Right cardiac atrium (tissue), 5 donors: Measurements from ENCODE around the gene MACF1. TPM values are rescaled to one million over a fixed set of nuclear protein-coding genes. Genes with fewer than 3 reads are reported as not detected.

Experiments used
- ATAC-seq, 2 donors: fragments of 200-7000 bp; cut with Tn5 transposase; one replicate each; pipeline versions ENCODE4 v1.8.0 to v1.9.1; 2020; ENCODE audit warnings: moderate library complexity in 2 of 2, mild to moderate bottlenecking in 1 of 2
- DNase-seq, 3 donors: peaks; one replicate each; pipeline ENCODE4 v3.0.0-alpha.2; 2020
- H3K27ac ChIP-seq: one replicate; pipeline ENCODE4 v1.5.1; 2013; ENCODE audit warnings: mild to moderate bottlenecking, low read length, control low read depth, moderate library complexity
- H3K27me3 ChIP-seq: one replicate; pipeline ENCODE4 v1.6.1; 2013; ENCODE audit not compliant: control insufficient read depth, insufficient read depth
- H3K4me1 ChIP-seq: one replicate; pipeline ENCODE4 v1.6.1; 2013; ENCODE audit warnings: low read length; ENCODE audit not compliant: control insufficient read depth, insufficient read depth
- H3K4me3 ChIP-seq: one replicate; pipeline ENCODE4 v1.5.1; 2013; ENCODE audit warnings: low read length, control low read depth
- H3K9me3 ChIP-seq: one replicate; pipeline ENCODE4 v1.6.1; 2013; ENCODE audit warnings: low read length; ENCODE audit not compliant: control insufficient read depth
- WGBS: extraction: QIAGEN DNeasy Blood & Tissue Kit; methylation state at CpG from one replicate; pipeline ENCODE4 v1.1.7; 2013; 5-methylcytosine and 5-hydroxymethylcytosine counted together
- intact Hi-C, 4 donors: fragments of 100-400 bp; cut with DNase I; formaldehyde crosslinking; loops; one replicate each; pipeline versions ENCODE4 v1.11.0 to v1.14.0; 2022 to 2023
- polyA plus RNA-seq: library from polyadenylated mRNA; stranded (reverse); fragments of 200-250 nt; gene quantifications from one replicate; pipeline ENCODE4 v1.2.3, GENCODE V29; 2013
- total RNA-seq, 4 donors: library from RNA; stranded (reverse); fragmentation: NEBNext Ultra II Directional; extraction: Animal tissue kit (Norgen Biotek cat#: 25700); gene quantifications; one replicate each; pipeline ENCODE4 v1.2.1, GENCODE V29; 2021
- donor health status: healthy with polysubstance abuse.
- donor health status: DM: no; HTN: yes; CAD: no.
- donor health status: DM: no; HTN: no; CAD: no.
- donor health status: DM: no; HTN: yes; CAD: no; lungs with severe emphysema.
- donor health status: DM: yes; HTN: yes; CAD: no.

Gene MACF1
- total and polyA plus RNA-seq, 5 donors: 145 to 359 (median 316) TPM

DNA sequence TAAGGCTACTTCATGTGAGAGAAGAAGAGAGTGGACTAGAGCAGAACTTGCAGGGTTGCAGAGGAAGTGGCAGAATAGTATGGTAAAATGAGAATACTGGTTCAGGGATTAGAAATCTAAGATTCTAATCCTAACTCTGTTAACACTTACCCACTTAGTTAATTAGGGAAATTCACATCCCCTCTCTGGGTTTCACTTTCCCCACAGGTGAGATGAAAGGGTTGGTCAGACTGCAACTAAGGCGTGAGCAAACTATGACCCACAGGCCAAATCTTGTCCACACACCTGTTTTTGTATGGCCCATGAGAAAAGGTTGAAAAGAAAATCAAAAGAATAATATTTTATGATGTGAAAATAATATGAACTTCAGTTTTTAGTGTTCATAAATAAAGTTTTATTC is 117.5 kb downstream of the MACF1 start:
- no peaks in the 10 kb centered on the region for H3K9me3 ChIP-seq
- 100% methylated on average over 1 of the region's 1 CpG for WGBS
- intact Hi-C loops: no loop called here
- ATAC-seq: no peak
- H3K4me1 ChIP-seq: peaks cover 1% of the 10 kb centered on the region
- H3K4me3 ChIP-seq: no peak overlapping the region
- DNase-seq: no peak
- H3K27me3 ChIP-seq: no peaks in the 10 kb centered on the region
- H3K27ac ChIP-seq: no peak overlapping the region

GRCh38 chr1:39322431-39322830 is 117.9 kb downstream of the MACF1 start:
- Histone ChIP-seq H3K27me3 (no peaks in the 10 kb centered on the region), H3K4me1 (peaks cover 1% of the 10 kb centered on the region), H3K9me3 (no peaks in the 10 kb centered on the region), H3K27ac (no peak overlapping the region), H3K4me3 (no peak overlapping the region)
- ATAC-seq (no peak), DNase-seq (no peak)
- intact Hi-C loops: no loop called here
- 73% methylated on average over 6 of the region's 6 CpGs for WGBS

DNA sequence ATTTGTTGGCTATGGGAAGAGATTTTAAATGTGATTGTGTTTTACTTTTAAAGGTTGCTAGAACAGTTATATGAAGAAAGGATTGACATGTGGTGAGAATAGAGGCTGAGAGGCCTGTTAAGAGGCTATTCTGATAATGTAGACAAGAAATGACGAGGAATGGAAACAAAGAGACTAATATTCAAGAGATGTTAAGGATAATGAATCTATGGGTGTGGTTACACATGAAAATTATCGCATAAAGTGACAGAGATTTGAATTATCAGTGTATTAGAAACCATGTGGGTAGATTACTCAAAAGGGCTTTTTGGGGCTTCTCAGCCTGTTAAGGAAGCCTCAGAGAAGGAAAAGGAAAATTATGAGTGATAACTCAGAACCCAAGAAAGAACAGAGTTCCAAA is 120.4 kb downstream of the MACF1 start:
- peaks cover 1% of the 10 kb centered on the region for H3K4me1 ChIP-seq
- no peak overlapping the region for H3K4me3 ChIP-seq
- H3K9me3 ChIP-seq: no peaks in the 10 kb centered on the region
- 91% methylated on average over 2 of the region's 2 CpGs for WGBS
- no peak for ATAC-seq
- intact Hi-C loops: no loop called here
- DNase-seq: no peak
- H3K27ac ChIP-seq: no peak overlapping the region
- H3K27me3 ChIP-seq: no peaks in the 10 kb centered on the region

- WGBS: 91% methylated on average over 1 of the region's 1 CpG
- Histone ChIP-seq H3K27ac (no peak overlapping the region), H3K4me1 (peaks cover 1% of the 10 kb centered on the region), H3K4me3 (no peak overlapping the region), H3K9me3 (no peaks in the 10 kb centered on the region), H3K27me3 (no peaks in the 10 kb centered on the region)
- ATAC-seq (no peak), DNase-seq (no peak)
- intact Hi-C loops: no loop called here
These were observed 122.3 kb downstream of the MACF1 start for GRCh38 chr1:39326836-39327235.

DNA sequence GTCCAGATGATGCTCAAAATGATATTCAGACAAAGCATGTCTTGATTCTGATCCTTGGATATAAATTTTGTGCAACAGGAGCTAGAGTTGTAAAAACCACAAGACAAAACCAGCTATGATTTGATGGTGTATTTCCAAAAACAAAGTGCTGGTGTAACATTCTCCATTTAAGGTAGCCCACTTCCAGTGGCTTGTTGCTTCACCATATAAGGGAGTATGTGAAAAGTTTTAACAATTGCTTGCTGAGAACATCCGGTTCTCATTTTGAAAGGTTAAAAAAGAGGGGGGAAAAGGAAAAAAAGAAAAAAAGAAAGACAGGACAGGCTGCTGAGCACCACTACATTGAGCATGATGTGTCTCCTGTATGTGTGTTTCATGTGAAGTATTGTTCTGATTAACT is 123.6 kb downstream of the MACF1 start:
- no peaks in the 10 kb centered on the region for H3K9me3 ChIP-seq
- WGBS: 68% methylated on average over 1 of the region's 1 CpG
- H3K4me3 ChIP-seq: no peak overlapping the region
- ATAC-seq: no peak
- intact Hi-C loops: no loop called here
- no peaks in the 10 kb centered on the region for H3K4me1 ChIP-seq
- no peak for DNase-seq
- no peak overlapping the region for H3K27ac ChIP-seq
- H3K27me3 ChIP-seq: no peaks in the 10 kb centered on the region

- Histone ChIP-seq H3K27ac (no peak overlapping the region), H3K9me3 (no peaks in the 10 kb centered on the region), H3K4me1 (no peaks in the 10 kb centered on the region), H3K4me3 (no peak overlapping the region), H3K27me3 (no peaks in the 10 kb centered on the region)
- intact Hi-C loops: no loop called here
- no peak for ATAC-seq
- no peak for DNase-seq
- 74% methylated on average over 4 of the region's 4 CpGs for WGBS
These were observed 124.2 kb downstream of the MACF1 start for GRCh38 chr1:39328586-39329121.

DNA sequence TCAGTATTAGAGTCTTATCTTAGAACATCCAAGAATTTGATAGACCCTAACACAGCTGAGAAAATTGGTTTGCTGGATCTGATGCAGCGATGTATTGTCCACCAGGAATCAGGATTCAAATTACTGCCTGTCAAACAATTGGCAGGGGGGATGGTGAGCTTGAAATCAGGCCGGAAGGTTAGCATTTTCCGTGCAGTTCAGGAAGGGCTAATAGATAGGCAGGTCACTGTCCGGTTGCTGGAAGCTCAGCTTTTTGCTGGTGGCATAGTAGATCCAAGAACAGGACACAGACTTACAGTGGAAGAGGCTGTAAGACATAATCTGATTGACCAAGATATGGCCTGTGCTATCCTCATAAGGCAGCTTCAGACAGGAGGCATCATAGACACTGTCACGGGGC is 127.2 kb downstream of the MACF1 start:
- intact Hi-C loops: loop anchor here in 1 of 4 donors (10.0 kb wide), 1 partner anchor 123 kb away; no protein-coding TSS in a partner anchor
- no peak overlapping the region for H3K4me3 ChIP-seq
- H3K27me3 ChIP-seq: no peaks in the 10 kb centered on the region
- no peaks in the 10 kb centered on the region for H3K9me3 ChIP-seq
- ATAC-seq (no peak), DNase-seq (no peak)
- WGBS: 70% methylated on average over 5 of the region's 5 CpGs
- no peaks in the 10 kb centered on the region for H3K4me1 ChIP-seq
- H3K27ac ChIP-seq: no peak overlapping the region

GRCh38 chr1:39332291-39332690 is 127.8 kb downstream of the MACF1 start:
- H3K9me3 ChIP-seq: no peaks in the 10 kb centered on the region
- no peaks in the 10 kb centered on the region for H3K4me1 ChIP-seq
- H3K27me3 ChIP-seq: no peaks in the 10 kb centered on the region
- WGBS: 72% methylated on average over 2 of the region's 2 CpGs
- intact Hi-C loops: loop anchor here in 1 of 4 donors (10.0 kb wide), 1 partner anchor 123 kb away; no protein-coding TSS in a partner anchor
- no peak overlapping the region for H3K27ac ChIP-seq
- no peak overlapping the region for H3K4me3 ChIP-seq
- ATAC-seq (no peak), DNase-seq (no peak)

DNA sequence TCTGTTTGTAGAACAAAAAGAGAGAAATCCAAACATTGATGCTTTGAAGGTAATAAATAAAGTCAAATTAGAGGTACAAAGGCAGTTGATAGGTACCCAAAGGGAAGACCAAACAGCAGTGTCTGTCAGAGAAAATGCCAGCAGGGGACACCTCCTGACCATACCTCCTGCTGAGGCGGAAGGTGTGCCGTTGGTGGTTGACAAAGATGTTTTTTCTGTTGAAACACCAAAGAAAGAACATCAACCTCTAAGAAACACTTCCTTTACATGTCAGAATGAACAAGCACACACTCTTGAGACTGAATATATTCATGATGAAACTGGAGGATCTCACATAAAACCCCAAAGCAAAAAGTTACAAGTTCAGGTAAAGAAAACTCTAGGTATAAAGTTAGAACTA is 128.3 kb downstream of the MACF1 start:
- ATAC-seq (no peak), DNase-seq (no peak)
- intact Hi-C loops: loop anchor here in 1 of 4 donors (10.0 kb wide), 1 partner anchor 122 kb away; no protein-coding TSS in a partner anchor
- no peak overlapping the region for H3K4me3 ChIP-seq
- H3K27ac ChIP-seq: no peak overlapping the region
- 88% methylated on average over 2 of the region's 2 CpGs for WGBS
- H3K9me3 ChIP-seq: no peaks in the 10 kb centered on the region
- H3K27me3 ChIP-seq: no peaks in the 10 kb centered on the region
- H3K4me1 ChIP-seq: no peaks in the 10 kb centered on the region

DNA sequence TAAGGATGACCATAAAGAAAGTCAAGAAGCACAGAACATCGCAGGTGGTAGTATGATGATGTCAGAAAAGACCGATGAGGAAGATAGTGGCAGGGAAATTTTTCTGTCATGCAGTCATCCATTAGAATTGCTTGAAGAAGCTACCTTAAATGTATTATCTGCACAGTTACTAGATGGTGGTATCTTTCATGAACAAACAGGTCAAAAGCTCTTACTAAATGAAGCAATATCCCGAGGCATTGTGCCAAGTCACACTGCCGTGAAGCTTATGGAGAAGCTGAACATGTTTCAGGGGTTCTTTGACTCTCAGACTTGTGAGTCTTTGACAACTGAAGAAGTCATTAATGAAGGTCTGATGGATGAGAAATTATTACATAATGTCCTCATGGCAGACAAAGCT is 128.8 kb downstream of the MACF1 start:
- H3K4me1 ChIP-seq: no peaks in the 10 kb centered on the region
- H3K4me3 ChIP-seq: no peak overlapping the region
- no peaks in the 10 kb centered on the region for H3K9me3 ChIP-seq
- no peak overlapping the region for H3K27ac ChIP-seq
- ATAC-seq: no peak
- intact Hi-C loops: loop anchor here in 1 of 4 donors (10.0 kb wide), 1 partner anchor 122 kb away; no protein-coding TSS in a partner anchor
- WGBS: 65% methylated on average over 4 of the region's 4 CpGs
- H3K27me3 ChIP-seq: no peaks in the 10 kb centered on the region
- DNase-seq: no peak

DNA sequence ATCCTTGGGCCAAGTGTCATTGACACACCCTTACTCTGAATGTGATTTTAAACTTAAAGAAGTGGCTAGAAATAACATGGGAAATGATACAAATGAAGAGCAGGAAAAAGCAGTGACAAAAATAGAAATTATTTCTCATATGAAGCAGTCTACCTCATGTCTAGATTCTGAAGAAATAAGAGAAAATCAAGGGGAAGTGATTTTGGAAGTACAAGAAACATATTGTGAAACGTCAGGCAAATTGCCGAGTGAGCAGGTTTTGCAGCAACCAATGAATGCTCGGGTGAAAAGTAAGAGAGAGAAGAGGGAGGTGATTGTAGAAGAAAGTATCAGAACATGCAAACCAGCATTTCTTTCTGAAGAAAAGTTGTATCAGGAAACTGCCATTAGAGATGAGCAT is 130.7 kb downstream of the MACF1 start:
- DNase-seq (no peak), ATAC-seq (no peak)
- no peaks in the 10 kb centered on the region for H3K9me3 ChIP-seq
- H3K27me3 ChIP-seq: no peaks in the 10 kb centered on the region
- H3K4me3 ChIP-seq: no peak overlapping the region
- 66% methylated on average over 3 of the region's 3 CpGs for WGBS
- intact Hi-C loops: loop anchor here in 1 of 4 donors (10.0 kb wide), 1 partner anchor 120 kb away; no protein-coding TSS in a partner anchor
- H3K27ac ChIP-seq: no peak overlapping the region
- H3K4me1 ChIP-seq: no peaks in the 10 kb centered on the region

DNA sequence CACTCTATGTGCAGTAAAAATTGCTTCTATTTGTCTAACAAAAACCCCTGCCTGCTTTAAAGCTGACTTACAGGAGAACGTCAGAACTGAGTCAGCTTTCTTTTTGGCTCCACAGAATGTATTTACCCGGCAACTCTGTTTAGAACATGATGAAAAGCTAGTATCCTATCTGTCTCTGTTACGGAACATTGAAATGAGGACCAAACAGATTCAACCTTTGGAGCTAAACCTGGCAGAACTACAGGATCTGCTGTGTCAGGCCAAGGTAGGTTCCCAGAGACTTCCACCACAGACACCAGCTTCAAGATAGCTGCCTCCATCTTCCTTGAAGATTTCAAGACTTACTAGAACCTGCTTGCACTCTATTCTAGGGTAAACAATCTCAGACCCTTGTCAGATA is 132.6 kb downstream of the MACF1 start:
- intact Hi-C loops: loop anchor here in 1 of 4 donors (10.0 kb wide), 1 partner anchor 118 kb away; no protein-coding TSS in a partner anchor
- no peak for DNase-seq
- Histone ChIP-seq H3K9me3 (no peaks in the 10 kb centered on the region), H3K4me3 (no peak overlapping the region), H3K27me3 (no peaks in the 10 kb centered on the region), H3K27ac (no peak overlapping the region), H3K4me1 (no peaks in the 10 kb centered on the region)
- ATAC-seq: no peak
- WGBS: 86% methylated on average over 3 of the region's 3 CpGs
